ENCODE results near the gene B4GALT1.

DNA sequence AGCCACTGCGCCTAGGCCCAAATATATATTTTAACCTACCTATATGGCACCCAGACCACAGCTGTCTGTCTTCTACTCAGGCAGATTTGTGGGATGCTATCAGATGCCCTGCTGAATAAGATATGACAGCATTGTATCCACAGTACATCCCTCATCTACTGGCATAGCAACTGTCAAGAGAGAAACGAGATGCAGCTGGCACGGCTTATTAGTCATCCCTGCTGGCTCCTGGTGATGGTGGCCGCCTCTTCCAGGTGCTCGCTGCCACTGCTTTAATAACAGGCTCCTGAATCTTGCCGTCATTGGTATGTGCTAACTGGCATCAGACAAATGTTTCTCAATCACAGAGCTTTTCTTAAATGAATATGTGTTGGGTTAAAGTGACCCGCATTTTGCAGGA is 34.0 kb downstream of the B4GALT1 start:
- TF ChIP-seq, protein P1, sequence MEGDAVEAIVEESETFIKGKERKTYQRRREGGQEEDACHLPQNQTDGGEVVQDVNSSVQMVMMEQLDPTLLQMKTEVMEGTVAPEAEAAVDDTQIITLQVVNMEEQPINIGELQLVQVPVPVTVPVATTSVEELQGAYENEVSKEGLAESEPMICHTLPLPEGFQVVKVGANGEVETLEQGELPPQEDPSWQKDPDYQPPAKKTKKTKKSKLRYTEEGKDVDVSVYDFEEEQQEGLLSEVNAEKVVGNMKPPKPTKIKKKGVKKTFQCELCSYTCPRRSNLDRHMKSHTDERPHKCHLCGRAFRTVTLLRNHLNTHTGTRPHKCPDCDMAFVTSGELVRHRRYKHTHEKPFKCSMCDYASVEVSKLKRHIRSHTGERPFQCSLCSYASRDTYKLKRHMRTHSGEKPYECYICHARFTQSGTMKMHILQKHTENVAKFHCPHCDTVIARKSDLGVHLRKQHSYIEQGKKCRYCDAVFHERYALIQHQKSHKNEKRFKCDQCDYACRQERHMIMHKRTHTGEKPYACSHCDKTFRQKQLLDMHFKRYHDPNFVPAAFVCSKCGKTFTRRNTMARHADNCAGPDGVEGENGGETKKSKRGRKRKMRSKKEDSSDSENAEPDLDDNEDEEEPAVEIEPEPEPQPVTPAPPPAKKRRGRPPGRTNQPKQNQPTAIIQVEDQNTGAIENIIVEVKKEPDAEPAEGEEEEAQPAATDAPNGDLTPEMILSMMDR (conservative IDR thresholded peaks at IDR 0.05; ENCODE audit: low read depth, low read length) = no peak
- no peak for TF ChIP-seq EZH2 (IDR thresholded peaks at IDR 0.05; ENCODE audit: borderline replicate concordance, low read depth, low read length, poor library complexity, severe bottlenecking)
